Left hindlimb (tissue), 1 donor: ENCODE measurements around the gene DMKN.

Experiments used
- DNase-seq: peaks from one replicate; pipeline ENCODE4 v3.0.0-alpha.2; 2018

The DMKN gene

GRCh38 chr19:35513628-35514281 is at the start of gene DMKN:
Gene DMKN, minus strand, starts transcription at chr19:35513649. Its CDS starts 174 bp downstream, at chr19:35513475.
- DNase-seq: no peak

GRCh38 chr19:35562776-35563175 is 49.3 kb upstream of the DMKN start:
- DNase-seq: no peak

- DNase-seq: no peak
These were observed 48.9 kb upstream of the DMKN start for GRCh38 chr19:35562336-35562735.

- no peak for DNase-seq
These were observed 48.0 kb upstream of the DMKN start for GRCh38 chr19:35561436-35561835.

- DNase-seq: no peak
These were observed 47.2 kb upstream of the DMKN start for GRCh38 chr19:35560677-35561076.

GRCh38 chr19:35560271-35560670 is 46.8 kb upstream of the DMKN start:
- DNase-seq: no peak

- DNase-seq: no peak
These were observed 46.3 kb upstream of the DMKN start for GRCh38 chr19:35559781-35560180.

GRCh38 chr19:35559281-35559659 is 45.8 kb upstream of the DMKN start:
- no peak for DNase-seq

- DNase-seq: no peak
These were observed 45.2 kb upstream of the DMKN start for GRCh38 chr19:35558400-35559280.

GRCh38 chr19:35557539-35558399 is 44.3 kb upstream of the DMKN start:
- DNase-seq: peak; percentile 62

GRCh38 chr19:35556846-35557538 is 43.5 kb upstream of the DMKN start:
- DNase-seq: no peak

- no peak for DNase-seq
These were observed 42.7 kb upstream of the DMKN start for GRCh38 chr19:35556025-35556590.

- no peak for DNase-seq
These were observed 42.0 kb upstream of the DMKN start for GRCh38 chr19:35555301-35556005.

- no peak for DNase-seq
These were observed 40.6 kb upstream of the DMKN start for GRCh38 chr19:35554076-35554475.

- no peak for DNase-seq
These were observed 40.0 kb upstream of the DMKN start for GRCh38 chr19:35553385-35554000.

- DNase-seq: no peak
These were observed 39.3 kb upstream of the DMKN start for GRCh38 chr19:35552534-35553384.

GRCh38 chr19:35551091-35551810 is 37.8 kb upstream of the DMKN start:
- no peak for DNase-seq

GRCh38 chr19:35549879-35550523 is 36.6 kb upstream of the DMKN start:
- DNase-seq: no peak
